Occipital lobe (tissue), 2 donors: ENCODE measurements around the gene LIPA. TPM values are rescaled to one million over a fixed set of nuclear protein-coding genes. Genes with fewer than 3 reads are reported as not detected.
"Not testable (repeated sequence)": the region's sequence is repeated elsewhere in the genome, so short reads cannot be mapped to it uniquely, and the experiment has no call there.

Source experiments
- DNase-seq: peaks from one replicate; lab custom pipeline; 2025; lab: John Stamatoyannopoulos, UW
- total RNA-seq: library from RNA; depleted of rRNA; stranded (reverse); fragments of >200 nt; gene quantifications from one replicate; pipeline ENCODE4 v1.2.3, GENCODE V29; 2014

The LIPA gene
- total RNA-seq, 1 donor from 2014 or later, result 39.9 TPM

GRCh38 chr10:89270153-89270483 lies 18.5 kb upstream of the LIPA start:
- no peak for DNase-seq

- no peak for DNase-seq
Observed at GRCh38 chr10:89269433-89270152, 18.0 kb upstream of the LIPA start.

- DNase-seq, result no peak
Observed at GRCh38 chr10:89266721-89267453, 15.3 kb upstream of the LIPA start.

- no peak for DNase-seq
Observed at GRCh38 chr10:89263531-89263930, 12.0 kb upstream of the LIPA start.

- DNase-seq, result no peak
Observed at GRCh38 chr10:89263091-89263490, 11.5 kb upstream of the LIPA start.

- no peak for DNase-seq
Observed at GRCh38 chr10:89262086-89263051, 10.8 kb upstream of the LIPA start.

GRCh38 chr10:89258881-89259280 lies 7.3 kb upstream of the LIPA start:
- DNase-seq, result no peak

- DNase-seq, result no peak
Observed at GRCh38 chr10:89257581-89257980, 6.0 kb upstream of the LIPA start.

- no peak for DNase-seq
Observed at GRCh38 chr10:89256962-89257361, 5.4 kb upstream of the LIPA start.

GRCh38 chr10:89256340-89256739 lies 4.8 kb upstream of the LIPA start:
- no peak for DNase-seq

- DNase-seq, result no peak
Observed at GRCh38 chr10:89255793-89256192, 4.2 kb upstream of the LIPA start.

GRCh38 chr10:89255091-89255579 lies 3.6 kb upstream of the LIPA start:
- not testable (repeated sequence) for DNase-seq

- no peak for DNase-seq
Observed at GRCh38 chr10:89252225-89252585, 630 bp upstream of the LIPA start.

- DNase-seq, result no peak
Observed at GRCh38 chr10:89250865-89251408, 638 bp downstream of the LIPA start.

- DNase-seq, result no peak
Observed at GRCh38 chr10:89248990-89249389, 2.6 kb downstream of the LIPA start.

GRCh38 chr10:89247623-89248022 lies 4.0 kb downstream of the LIPA start:
- not testable (repeated sequence) for DNase-seq

GRCh38 chr10:89245802-89246201 lies 5.8 kb downstream of the LIPA start:
- DNase-seq, result no peak

- DNase-seq, result no peak
Observed at GRCh38 chr10:89242840-89243568, 8.6 kb downstream of the LIPA start.

- DNase-seq, result no peak
Observed at GRCh38 chr10:89242345-89242684, 9.3 kb downstream of the LIPA start.

GRCh38 chr10:89241486-89242344 lies 9.9 kb downstream of the LIPA start:
- DNase-seq, result no peak
